PC-9 (cell line): ENCODE data around the gene GOLGA5. TPM values are rescaled to one million over a fixed set of nuclear protein-coding genes. Genes with fewer than 3 reads are reported as not detected.

Experiments
- BruUV-seq: library from RNA; stranded (reverse); fragments of 400-500 nt; replicated peaks from 2 replicates; lab custom pipeline; 2021; lab: Mats Ljungman, UMichigan
- CTCF ChIA-PET: fragments of 300-600 bp; sonication (Branson Sonifier 250); formaldehyde crosslinking; loops from one replicate; lab custom pipeline; 2022; ENCODE audit warnings: antibody characterized with exemption; lab: Charles Lee
- POLR2A ChIA-PET: fragments of 300-600 bp; sonication (Branson Sonifier 250); formaldehyde crosslinking; loops from one replicate; lab custom pipeline; 2022; ENCODE audit warnings: antibody characterized with exemption; ENCODE audit not compliant: unreplicated experiment; lab: Charles Lee
- DNase-seq, 2 experiments: peaks; one replicate each; pipeline versions ENCODE4 v3.0.0 to v3.0.0-alpha.2; 2015 to 2022; ENCODE audit warnings: mixed read lengths in 1 of 2
- H2AFZ ChIP-seq: fragments of 200-600 bp; sonication (generic); 2 replicates; pipeline ENCODE4 v1.8.1; 2017; ENCODE audit warnings: antibody characterized with exemption
- H3F3A ChIP-seq: fragments of 200-600 bp; sonication (generic); 2 replicates; pipeline ENCODE4 v1.8.1; 2017; ENCODE audit warnings: antibody characterized with exemption, mild to moderate bottlenecking, low read depth; ENCODE audit not compliant: insufficient read depth
- H3K27ac ChIP-seq: fragments of 200-600 bp; sonication (generic); 2 replicates; pipeline ENCODE4 v1.6.1; 2016; ENCODE audit warnings: mixed run types
- H3K27me3 ChIP-seq: fragments of 200-600 bp; sonication (generic); 2 replicates; pipeline ENCODE4 v1.6.1; 2016; ENCODE audit warnings: low read depth, mixed run types; ENCODE audit not compliant: insufficient read depth
- H3K36me3 ChIP-seq: fragments of 200-600 bp; sonication (generic); 2 replicates; pipeline ENCODE4 v1.6.1; 2016; ENCODE audit warnings: low read depth, mixed run types
- H3K4me1 ChIP-seq: fragments of 200-600 bp; sonication (generic); replicated peaks from 2 replicates; pipeline ENCODE4 v1.6.1; 2016; ENCODE audit warnings: mixed run types; ENCODE audit not compliant: insufficient read depth
- H3K4me2 ChIP-seq: fragments of 200-600 bp; sonication (generic); 2 replicates; pipeline ENCODE4 v1.6.1; 2017; ENCODE audit warnings: mixed run types
- H3K4me3 ChIP-seq: fragments of 200-600 bp; sonication (generic); 2 replicates; pipeline ENCODE4 v1.6.1; 2016; ENCODE audit warnings: mixed run types
- H3K79me2 ChIP-seq: fragments of 200-600 bp; sonication (generic); 2 replicates; pipeline ENCODE4 v1.6.1; 2017; ENCODE audit warnings: low read depth, mixed run types
- H3K9me2 ChIP-seq: fragments of 200-600 bp; sonication (generic); 2 replicates; pipeline ENCODE4 v1.8.1; 2017; ENCODE audit warnings: mild to moderate bottlenecking; ENCODE audit not compliant: insufficient read depth
- H3K9me3 ChIP-seq: fragments of 200-600 bp; sonication (generic); 2 replicates; pipeline ENCODE4 v1.8.1; 2016; ENCODE audit warnings: low read depth; ENCODE audit not compliant: insufficient read depth
- H4K20me1 ChIP-seq: fragments of 200-600 bp; sonication (generic); 2 replicates; pipeline ENCODE4 v1.8.1; 2017; ENCODE audit not compliant: insufficient read depth
- CTCF ChIP-seq: fragments of 200-600 bp; sonication (generic); conservative IDR thresholded peaks from 2 replicates; pipeline ENCODE4 v1.6.1; 2017; ENCODE audit warnings: mixed run types, antibody characterized with exemption, mild to moderate bottlenecking, moderate library complexity
- EZH2 ChIP-seq: fragments of 200-600 bp; sonication (generic); IDR thresholded peaks from 2 replicates; pipeline ENCODE4 v1.8.0; 2017; ENCODE audit warnings: antibody characterized with exemption, low read depth
- intact Hi-C: fragments of 100-400 bp; cut with micrococcal nuclease; formaldehyde crosslinking; loops from one replicate; pipeline ENCODE4 v1.10.0; 2022; ENCODE audit not compliant: unreplicated experiment
- total RNA-seq: library from RNA; stranded (reverse); gene quantifications from 2 replicates; pipeline ENCODE4 v1.2.3, GENCODE V29; 2021

GOLGA5 gene
- total RNA-seq, 1 experiment from 2014 or later: 22.6 TPM

- TF ChIP-seq EZH2 (no peak), CTCF (no peak)
- no peak for DNase-seq
- ChIA-PET POLR2A (interaction anchor here (0.7 kb wide), 1 partner anchor 96 kb away, joined by 12 read pairs; no protein-coding TSS in a partner anchor), CTCF (no interaction called here)
- intact Hi-C loops: loop anchor here (5.0 kb wide), 1 partner anchor 42 kb away; the partner anchor contains the start of gene LGMN
- Histone ChIP-seq H3K4me2 (no peak overlapping the region), H3K27me3 (no peaks in the 10 kb centered on the region), H3K27ac (no peak overlapping the region), H3K36me3 (no peaks in the 10 kb centered on the region), H3K4me3 (no peak overlapping the region), H4K20me1 (no peaks in the 10 kb centered on the region), H3K4me1 (peaks cover 42% of the 10 kb centered on the region), H3F3A (peaks cover 37% of the 10 kb centered on the region), H3K79me2 (peaks cover 4% of the 10 kb centered on the region), H3K9me3 (peaks cover 38% of the 10 kb centered on the region), H2AFZ (no peak overlapping the region), H3K9me2 (no peaks in the 10 kb centered on the region)
- no TSS peak for BruUV-seq
These were observed 4.5 kb upstream of the GOLGA5 start for GRCh38 chr14:92789457-92790089.

- Histone ChIP-seq H2AFZ (no peak overlapping the region), H3K27ac (peak overlapping the region; percentile 87), H3K79me2 (peaks cover 32% of the 10 kb centered on the region), H3K9me3 (peaks cover 21% of the 10 kb centered on the region), H3K27me3 (no peaks in the 10 kb centered on the region), H3K4me2 (peak overlapping the region; percentile 91), H3K4me1 (peaks cover 26% of the 10 kb centered on the region), H3K36me3 (peaks cover 5% of the 10 kb centered on the region; the same call in 1 of the 2 replicates), H4K20me1 (no peaks in the 10 kb centered on the region), H3F3A (peaks cover 11% of the 10 kb centered on the region), H3K9me2 (no peaks in the 10 kb centered on the region), H3K4me3 (peak overlapping the region; percentile 58)
- BruUV-seq: no TSS peak
- TF ChIP-seq CTCF: peak; percentile 11; the same call in 1 of the 2 replicates
- no peak for TF ChIP-seq EZH2
- intact Hi-C loops: loop anchor here (5.0 kb wide), 1 partner anchor 46 kb away; the partner anchor contains the start of gene LGMN
- DNase-seq: no peak
- ChIA-PET CTCF (no interaction called here), POLR2A (interaction anchor here (0.6 kb wide), 1 partner anchor 84 kb away, joined by 14 read pairs; no protein-coding TSS in a partner anchor)
These were observed 1.2 kb upstream of the GOLGA5 start for GRCh38 chr14:92792885-92793284.

GRCh38 chr14:92794547-92794941 lies 439 bp downstream of the GOLGA5 start:
- Histone ChIP-seq H3K4me1 (peaks cover 26% of the 10 kb centered on the region), H2AFZ (peak overlapping the region; percentile 78), H3K27ac (peak overlapping the region; percentile 68), H4K20me1 (peaks cover under 1% of the 10 kb centered on the region; the same call in 1 of the 2 replicates), H3K27me3 (no peaks in the 10 kb centered on the region), H3K4me2 (peak overlapping the region; percentile 96), H3K9me3 (peaks cover 6% of the 10 kb centered on the region), H3K79me2 (peaks cover 44% of the 10 kb centered on the region), H3F3A (peaks cover 12% of the 10 kb centered on the region), H3K4me3 (peak overlapping the region; percentile 89), H3K36me3 (peaks cover 10% of the 10 kb centered on the region; the same call in 1 of the 2 replicates), H3K9me2 (no peaks in the 10 kb centered on the region)
- ChIA-PET CTCF (no interaction called here), POLR2A (no interaction called here)
- DNase-seq: no peak
- no peak for TF ChIP-seq EZH2
- TF ChIP-seq CTCF: no peak
- BruUV-seq: TSS peak; percentile 63
- intact Hi-C loops: loop anchor here (5.0 kb wide), 1 partner anchor 47 kb away; the partner anchor contains the start of gene LGMN
